H1 (cell line): ENCODE data around the gene COG3. TPM values are rescaled to one million over a fixed set of nuclear protein-coding genes. Genes with fewer than 3 reads are reported as not detected.

Experiments
- CTCF ChIA-PET: fragments of 300-600 bp; sonication (Branson Sonifier 250); formaldehyde crosslinking; loops from one replicate; lab custom pipeline; 2021; ENCODE audit not compliant: partially characterized antibody; lab: Charles Lee
- POLR2A ChIA-PET: fragments of 300-600 bp; sonication (Branson Sonifier 250); formaldehyde crosslinking; loops from one replicate; lab custom pipeline; 2021; ENCODE audit warnings: inconsistent platforms; ENCODE audit not compliant: partially characterized antibody; lab: Charles Lee
- DNase-seq, 2 experiments: peaks; one replicate each; pipeline versions ENCODE4 v3.0.0 to v3.0.0-alpha.2; 2010 to 2022; ENCODE audit warnings: low spot score in 2 of 2, low read depth in 1 of 2, mixed read lengths in 1 of 2
- FAIRE-seq: peaks from 2 replicates; lab custom pipeline; 2011; peaks lifted over from hg19 to GRCh38; lab: Jason Lieb, UNC
- H2AFZ ChIP-seq: 2 replicates; pipeline ENCODE4 v1.8.1; 2012; ENCODE audit warnings: low read length, inconsistent platforms
- H2AK5ac ChIP-seq: 2 replicates; pipeline ENCODE4 v1.6.1; 2013; ENCODE audit warnings: low read depth, low read length
- H2BK120ac ChIP-seq: replicated peaks from 2 replicates; pipeline ENCODE3; 2013; ENCODE audit warnings: low read depth, low read length, inconsistent platforms
- H2BK12ac ChIP-seq: 2 replicates; pipeline ENCODE4 v1.6.1; 2013; ENCODE audit warnings: low read depth, low read length
- H2BK15ac ChIP-seq: 2 replicates; pipeline ENCODE4 v1.6.1; 2013; ENCODE audit warnings: low read length
- H2BK20ac ChIP-seq: 2 replicates; pipeline ENCODE4 v1.6.1; 2013; ENCODE audit warnings: low read length
- H2BK5ac ChIP-seq: 2 replicates; pipeline ENCODE4 v1.6.1; 2013; ENCODE audit warnings: low read depth, low read length
- H3K14ac ChIP-seq: 2 replicates; pipeline ENCODE4 v1.6.1; 2013; ENCODE audit warnings: inconsistent platforms; ENCODE audit not compliant: insufficient read length
- H3K18ac ChIP-seq: 2 replicates; pipeline ENCODE4 v1.6.1; 2013; ENCODE audit warnings: low read length; ENCODE audit errors: extremely low read depth
- H3K23ac ChIP-seq: 2 replicates; pipeline ENCODE4 v1.6.1; 2013; ENCODE audit warnings: inconsistent platforms; ENCODE audit not compliant: insufficient read length
- H3K23me2 ChIP-seq: 2 replicates; pipeline ENCODE4 v1.6.1; 2013; ENCODE audit warnings: low read depth, low read length
- H3K27ac ChIP-seq: 2 replicates; pipeline ENCODE4 v1.6.1; 2011; ENCODE audit warnings: low read depth, low read length, inconsistent platforms
- H3K27me3 ChIP-seq, 4 experiments: replicated peaks in 1 of 4; 1 replicate in 1 of 4; 2 replicates in 3 of 4; pipeline versions ENCODE4 v1.6.1 to v1.8.1; 2011 to 2013; ENCODE audit warnings: low read length in 3 of 4, mild to moderate bottlenecking in 3 of 4, inconsistent platforms in 2 of 4, mixed read lengths in 2 of 4, moderate library complexity in 1 of 4; ENCODE audit not compliant: control insufficient read depth in 3 of 4, insufficient read depth in 3 of 4; ENCODE audit errors: extremely low read depth in 1 of 4
- H3K36me3 ChIP-seq, 4 experiments: 2 replicates each; pipeline versions ENCODE4 v1.6.1 to v1.8.1; 2011 to 2013; ENCODE audit warnings: mild to moderate bottlenecking in 4 of 4, low read length in 3 of 4, moderate library complexity in 2 of 4, control low read depth in 1 of 4, inconsistent platforms in 1 of 4; ENCODE audit not compliant: insufficient read depth in 4 of 4, control insufficient read depth in 2 of 4
- H3K4ac ChIP-seq: replicated peaks from 2 replicates; pipeline ENCODE3; 2013; ENCODE audit warnings: low read length, low read depth, mixed read lengths, inconsistent platforms; ENCODE audit not compliant: insufficient read length
- H3K4me1 ChIP-seq, 4 experiments: replicated peaks in 1 of 4; 1 replicate in 1 of 4; 2 replicates in 3 of 4; pipeline versions ENCODE4 v1.6.1 to v1.8.1; 2011 to 2013; ENCODE audit warnings: low read length in 3 of 4, inconsistent platforms in 2 of 4, mixed read lengths in 1 of 4; ENCODE audit not compliant: insufficient read depth in 4 of 4, control insufficient read depth in 3 of 4
- H3K4me2 ChIP-seq, 2 experiments: 2 replicates each; pipeline versions ENCODE4 v1.6.1 to v1.8.1; 2011 to 2013; ENCODE audit warnings: low read depth in 2 of 2, low read length in 2 of 2, control low read depth in 1 of 2, inconsistent platforms in 1 of 2, mild to moderate bottlenecking in 1 of 2; ENCODE audit not compliant: insufficient read depth in 1 of 2
- H3K4me3 ChIP-seq, 4 experiments: fragments of 200-600, 300-600 bp in 1 of 4; sonication (generic), shearing (Covaris generic), sonication (Bioruptor Twin) in 1 of 4; 2 replicates each; pipeline versions ENCODE4 v1.5.1 to v1.8.1; 2011 to 2016; ENCODE audit warnings: low read length in 4 of 4, low read depth in 3 of 4, control low read depth in 2 of 4, inconsistent platforms in 2 of 4, mild to moderate bottlenecking in 2 of 4, mixed read lengths in 1 of 4, moderate library complexity in 1 of 4; ENCODE audit not compliant: insufficient read depth in 2 of 4; ENCODE audit errors: extremely low read depth in 1 of 4
- H3K56ac ChIP-seq: replicated peaks from 2 replicates; pipeline ENCODE3; 2013; ENCODE audit warnings: low read depth, mild to moderate bottlenecking, mixed read lengths, low read length, inconsistent platforms; ENCODE audit not compliant: insufficient read length
- H3K79me1 ChIP-seq: 2 replicates; pipeline ENCODE4 v1.6.1; 2013; ENCODE audit warnings: low read depth, low read length, control low read depth
- H3K79me2 ChIP-seq, 2 experiments: 2 replicates each; pipeline versions ENCODE4 v1.6.1 to v1.8.1; 2012 to 2013; ENCODE audit warnings: low read length in 2 of 2, mild to moderate bottlenecking in 2 of 2, inconsistent platforms in 1 of 2; ENCODE audit not compliant: insufficient read depth in 2 of 2, control insufficient read depth in 1 of 2
- H3K9ac ChIP-seq, 4 experiments: replicated peaks in 1 of 4; 1 replicate in 1 of 4; 2 replicates in 3 of 4; pipeline versions ENCODE4 v1.6.1 to v1.8.1; 2011 to 2013; ENCODE audit warnings: low read depth in 3 of 4, low read length in 3 of 4, control low read depth in 2 of 4, mild to moderate bottlenecking in 2 of 4, moderate library complexity in 2 of 4, inconsistent platforms in 1 of 4; ENCODE audit errors: extremely low read depth in 1 of 4
- H3K9me3 ChIP-seq, 2 experiments: 2 replicates each; pipeline versions ENCODE4 v1.6.1 to v1.8.1; 2012 to 2013; ENCODE audit warnings: mild to moderate bottlenecking in 2 of 2, moderate library complexity in 2 of 2, control low read depth in 1 of 2, inconsistent platforms in 1 of 2, low read depth in 1 of 2, low read length in 1 of 2, mixed read lengths in 1 of 2; ENCODE audit not compliant: insufficient read depth in 2 of 2
- H4K20me1 ChIP-seq, 2 experiments: replicated peaks in 1 of 2; 2 replicates each; pipeline versions ENCODE3 to v1.8.1; 2011 to 2013; ENCODE audit warnings: inconsistent platforms in 2 of 2, low read length in 2 of 2, mild to moderate bottlenecking in 1 of 2; ENCODE audit not compliant: insufficient read depth in 2 of 2, control insufficient read depth in 1 of 2
- H4K5ac ChIP-seq: 2 replicates; pipeline ENCODE4 v1.6.1; 2013; ENCODE audit warnings: low read length, low read depth, mixed read lengths, inconsistent platforms; ENCODE audit not compliant: insufficient read length
- H4K8ac ChIP-seq: 2 replicates; pipeline ENCODE4 v1.8.0; 2013; ENCODE audit warnings: mild to moderate bottlenecking, moderate library complexity, low read length, inconsistent platforms; ENCODE audit not compliant: insufficient read depth; ENCODE audit errors: extremely low read depth
- H4K91ac ChIP-seq: replicated peaks from 2 replicates; pipeline ENCODE3; 2013; ENCODE audit warnings: low read length, mixed read lengths, inconsistent platforms; ENCODE audit not compliant: insufficient read length
- WGBS, 2 experiments: shearing (Covaris generic) in 1 of 2; methylation state at CpG; one replicate each; pipeline versions ENCODE4 v1.1.6 to v1.1.7; 2013 to 2015; ENCODE audit warnings: low lambda C conversion rate in 2 of 2, mixed read lengths in 2 of 2, inconsistent platforms in 1 of 2, low coverage in 1 of 2, missing lambda C conversion rate in 1 of 2; ENCODE audit not compliant: insufficient replicate concordance in 2 of 2, insufficient coverage in 1 of 2, insufficient read length in 1 of 2; ENCODE audit errors: extremely low coverage in 1 of 2, missing lambda C conversion rate in 1 of 2; 5-methylcytosine and 5-hydroxymethylcytosine counted together
- polyA plus RNA-seq, 7 experiments: library from polyadenylated mRNA; depleted of rRNA in 3 of 7; stranded (reverse) in 5 of 7; unstranded in 2 of 7; fragments of >200 nt in 5 of 7; fragments of 200-250 nt in 2 of 7; gene quantifications; 1 replicate in 5 of 7; 2 replicates in 1 of 7; 4 replicates in 1 of 7; pipeline versions ENCODE4 v1.2.1 to v1.2.3, GENCODE V29; 2011 to 2013; ENCODE audit warnings: missing spikeins in 2 of 7, mixed read lengths in 2 of 7
- total RNA-seq: library from RNA; stranded (reverse); fragmentation: NEBNext Ultra II Directional; extraction: Animal tissue kit (Norgen Biotek cat#: 25700); gene quantifications from 2 replicates; pipeline ENCODE4 v1.2.1, GENCODE V29; 2021

COG3 gene
- total and polyA plus RNA-seq, 2 of the 8 experiments (the other 6 are each of a cell fraction or from before 2014, with no cell fraction given) = 12.7 to 13.5 TPM

GRCh38 chr13:45527699-45528462 is 63.1 kb downstream of the COG3 start:
- DNase-seq = no peak
- no peak overlapping the region for H2BK5ac ChIP-seq
- CTCF ChIA-PET = no interaction called here
- no peak overlapping the region for H3K4me3 ChIP-seq
- H3K4ac ChIP-seq = no peak overlapping the region
- H3K4me2 ChIP-seq = no peak overlapping the region
- H3K27me3 ChIP-seq = no peaks in the 10 kb centered on the region; a peak in 2 of 7 replicates
- H3K27ac ChIP-seq = no peak overlapping the region
- no peak for FAIRE-seq
- H4K5ac ChIP-seq = no peak overlapping the region
- H2BK15ac ChIP-seq = no peak overlapping the region
- H3K56ac ChIP-seq = no peak overlapping the region
- no peak overlapping the region for H2AK5ac ChIP-seq
- no peak overlapping the region for H3K18ac ChIP-seq
- no peak overlapping the region for H3K9ac ChIP-seq
- H3K9me3 ChIP-seq = no peaks in the 10 kb centered on the region
- no peak overlapping the region for H2BK12ac ChIP-seq
- POLR2A ChIA-PET = interaction anchor here (0.7 kb wide), 1 partner anchor 17 kb away, joined by 3 read pairs; no protein-coding TSS in a partner anchor
- no peaks in the 10 kb centered on the region for H3K79me2 ChIP-seq
- WGBS, 2 experiments = 94% methylated on average over 6 of the region's 6 CpGs; no CpG with 5 or more reads in 1 of the 2 experiments
- no peak overlapping the region for H3K14ac ChIP-seq
- peaks cover 0 to 11% (median 5%) of the 10 kb centered on the region in 4 experiments; a peak in 5 of 8 replicates for H3K36me3 ChIP-seq
- H3K79me1 ChIP-seq = no peaks in the 10 kb centered on the region
- no peak overlapping the region for H4K8ac ChIP-seq
- no peak overlapping the region for H2BK20ac ChIP-seq
- no peak overlapping the region for H2AFZ ChIP-seq
- no peak overlapping the region for H3K23ac ChIP-seq
- H3K4me1 ChIP-seq = no peaks in the 10 kb centered on the region
- H4K91ac ChIP-seq = no peak overlapping the region
- H3K23me2 ChIP-seq = no peaks in the 10 kb centered on the region
- H4K20me1 ChIP-seq = peaks cover 0 to 2% of the 10 kb centered on the region in 2 experiments
- H2BK120ac ChIP-seq = no peak overlapping the region
